Memory B cell (primary cell): ENCODE results near the gene EFCAB6.

Experiments used
- ATAC-seq: fragments of 150-1000 bp; cut with Tn5 transposase; 2 replicates; pipeline ENCODE4 v1.10.0; 2021; ENCODE audit warnings: low read depth, mild to moderate bottlenecking, moderate library complexity
- DNase-seq, 2 donors: peaks; one replicate each; pipeline ENCODE4 v3.0.0; 2022; ENCODE audit warnings: low spot score in 2 of 2
- H3K27ac Mint-ChIP-seq: one replicate; pipeline ENCODE4 v1.8.0; 2022; ENCODE audit warnings: mild to moderate bottlenecking, moderate library complexity, mixed read lengths
- H3K27me3 Mint-ChIP-seq: one replicate; pipeline ENCODE4 v1.8.0; 2022; ENCODE audit warnings: mixed read lengths
- H3K36me3 Mint-ChIP-seq: one replicate; pipeline ENCODE4 v1.8.0; 2022; ENCODE audit warnings: mild to moderate bottlenecking, mixed read lengths
- H3K4me1 Mint-ChIP-seq: one replicate; pipeline ENCODE4 v1.8.0; 2022; ENCODE audit warnings: mixed read lengths
- H3K4me3 Mint-ChIP-seq: one replicate; pipeline ENCODE4 v1.8.0; 2022; ENCODE audit warnings: mild to moderate bottlenecking, moderate library complexity, mixed read lengths
- H3K9me3 Mint-ChIP-seq: one replicate; pipeline ENCODE4 v1.8.0; 2022; ENCODE audit warnings: mixed read lengths

EFCAB6 gene

DNA sequence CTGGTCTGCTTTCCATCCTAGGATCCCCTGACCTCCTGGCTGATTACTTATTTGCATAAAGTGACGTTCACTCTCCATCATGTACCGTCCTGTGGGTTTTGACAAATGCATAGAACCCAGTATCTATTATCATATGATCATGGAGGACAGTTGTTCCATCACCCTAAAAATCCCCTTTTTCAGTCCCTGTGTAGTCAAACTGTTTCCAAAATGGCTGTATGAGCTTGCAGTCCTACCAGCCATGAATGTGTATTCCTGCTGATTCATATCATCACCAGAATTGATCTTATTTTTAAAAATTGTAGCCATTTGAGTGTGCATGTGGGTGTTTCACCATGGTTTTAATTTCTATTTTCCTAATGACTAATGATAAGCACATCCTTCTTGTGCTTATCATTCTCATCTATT lies 291.5 kb downstream of the EFCAB6 start:
- H3K36me3 Mint-ChIP-seq: no peaks in the 10 kb centered on the region
- DNase-seq (no peak), ATAC-seq (no peak)
- peaks cover 7% of the 10 kb centered on the region for H3K27me3 Mint-ChIP-seq
- no peak overlapping the region for H3K4me3 Mint-ChIP-seq
- no peaks in the 10 kb centered on the region for H3K9me3 Mint-ChIP-seq
- H3K27ac Mint-ChIP-seq: no peak overlapping the region
- H3K4me1 Mint-ChIP-seq: no peaks in the 10 kb centered on the region

DNA sequence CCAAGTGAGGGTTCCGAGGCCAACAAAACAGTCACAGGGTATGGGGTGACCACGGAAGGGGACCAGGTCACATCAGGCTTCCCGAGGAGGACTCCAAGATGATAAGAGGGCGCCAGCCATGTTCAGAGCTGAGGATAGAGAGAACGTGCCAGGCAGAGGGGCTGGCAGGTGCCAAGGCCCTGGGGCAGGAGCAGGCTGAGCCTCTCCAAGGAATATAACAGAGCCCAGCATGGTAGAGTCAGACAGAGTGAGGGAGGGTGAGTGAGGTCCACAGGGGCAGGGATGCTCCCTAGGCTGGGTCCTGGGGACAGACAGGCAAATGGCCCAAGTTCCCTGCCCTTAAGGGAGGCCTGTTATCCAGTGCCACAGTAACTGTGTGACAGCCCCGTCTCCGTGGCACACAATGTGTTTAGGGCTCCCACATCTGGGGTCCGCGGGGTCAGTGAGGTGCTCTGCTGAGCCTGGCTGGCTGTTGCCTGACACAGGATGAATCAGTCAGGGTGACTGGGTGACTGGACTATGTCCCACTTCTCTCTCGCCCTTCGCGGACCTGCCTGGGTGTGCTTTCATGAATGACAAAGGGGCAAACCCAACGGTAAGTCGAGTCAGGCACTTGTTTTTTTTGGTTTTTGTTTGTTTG lies 295.0 kb downstream of the EFCAB6 start:
- Mint-ChIP-seq H3K27me3 (no peaks in the 10 kb centered on the region), H3K27ac (no peak overlapping the region), H3K9me3 (no peaks in the 10 kb centered on the region), H3K4me3 (no peak overlapping the region), H3K36me3 (no peaks in the 10 kb centered on the region), H3K4me1 (no peaks in the 10 kb centered on the region)
- ATAC-seq (no peak), DNase-seq (no peak)

DNA sequence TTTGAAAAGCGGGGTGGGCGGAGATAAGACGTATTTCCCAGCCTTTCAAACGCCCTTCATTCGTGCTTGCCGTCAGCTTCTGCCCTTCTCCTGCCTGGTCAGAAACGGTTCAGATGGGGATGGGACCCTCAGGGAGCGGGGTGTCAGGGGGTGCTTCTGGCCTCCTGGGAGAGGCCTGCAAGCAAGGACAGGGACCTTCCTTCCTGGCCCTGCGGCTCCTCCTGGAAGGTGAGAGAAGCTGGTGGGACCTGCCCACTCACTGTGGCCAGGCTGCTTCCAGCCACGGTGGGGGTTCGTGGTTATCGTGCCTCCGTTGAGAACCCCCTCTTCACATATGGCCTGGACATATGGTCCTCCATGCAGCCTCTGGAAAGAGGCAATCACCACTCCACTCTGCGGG lies 295.7 kb downstream of the EFCAB6 start:
- Mint-ChIP-seq H3K27ac (no peak overlapping the region), H3K9me3 (no peaks in the 10 kb centered on the region), H3K4me3 (no peak overlapping the region), H3K36me3 (no peaks in the 10 kb centered on the region), H3K27me3 (no peaks in the 10 kb centered on the region), H3K4me1 (no peaks in the 10 kb centered on the region)
- ATAC-seq (no peak), DNase-seq (no peak)

DNA sequence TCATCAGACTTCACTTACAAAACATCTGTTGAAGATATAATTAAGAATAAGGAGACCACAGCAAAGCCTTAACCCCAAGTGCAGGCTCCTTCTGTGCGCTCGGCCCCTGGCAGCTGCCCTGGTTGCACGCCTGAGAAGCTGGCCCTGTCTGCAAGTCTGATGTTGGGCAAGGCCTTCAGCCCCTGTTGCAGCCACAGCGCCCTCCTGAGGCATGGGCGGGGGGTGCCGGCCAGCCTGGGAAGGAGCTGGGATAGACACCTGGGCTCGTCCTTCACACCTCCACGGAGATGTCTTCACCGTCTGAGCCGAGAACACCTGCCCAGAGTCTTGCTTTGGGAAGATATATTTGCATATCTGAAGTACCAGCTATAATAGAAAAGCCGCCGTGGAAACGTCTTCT lies 296.2 kb downstream of the EFCAB6 start:
- ATAC-seq (no peak), DNase-seq (no peak)
- H3K4me3 Mint-ChIP-seq: no peak overlapping the region
- H3K36me3 Mint-ChIP-seq: no peaks in the 10 kb centered on the region
- H3K9me3 Mint-ChIP-seq: no peaks in the 10 kb centered on the region
- H3K27me3 Mint-ChIP-seq: no peaks in the 10 kb centered on the region
- H3K4me1 Mint-ChIP-seq: no peaks in the 10 kb centered on the region
- H3K27ac Mint-ChIP-seq: no peak overlapping the region

DNA sequence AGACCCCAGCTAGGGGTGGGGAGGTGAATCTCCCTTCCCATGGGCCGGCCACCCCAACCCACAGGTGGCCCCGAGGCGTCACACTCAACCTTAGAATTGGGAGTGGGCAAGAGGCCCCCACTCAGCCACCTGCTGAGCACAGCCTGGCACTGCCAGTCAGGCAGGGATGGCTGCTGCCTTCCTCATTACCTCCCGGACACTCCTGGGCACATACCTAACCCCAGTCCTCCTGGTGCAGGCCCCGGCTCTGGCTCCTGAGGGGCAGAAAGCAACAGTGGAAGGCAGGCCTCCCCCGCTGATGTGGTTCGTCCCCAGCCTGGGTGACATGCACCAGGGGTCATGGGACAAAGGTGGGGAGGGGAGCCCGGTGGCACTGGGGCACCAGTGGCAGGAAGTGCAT lies 296.7 kb downstream of the EFCAB6 start:
- no peaks in the 10 kb centered on the region for H3K36me3 Mint-ChIP-seq
- H3K4me3 Mint-ChIP-seq: no peak overlapping the region
- H3K27me3 Mint-ChIP-seq: no peaks in the 10 kb centered on the region
- H3K27ac Mint-ChIP-seq: no peak overlapping the region
- H3K4me1 Mint-ChIP-seq: no peaks in the 10 kb centered on the region
- ATAC-seq (no peak), DNase-seq (no peak)
- no peaks in the 10 kb centered on the region for H3K9me3 Mint-ChIP-seq

DNA sequence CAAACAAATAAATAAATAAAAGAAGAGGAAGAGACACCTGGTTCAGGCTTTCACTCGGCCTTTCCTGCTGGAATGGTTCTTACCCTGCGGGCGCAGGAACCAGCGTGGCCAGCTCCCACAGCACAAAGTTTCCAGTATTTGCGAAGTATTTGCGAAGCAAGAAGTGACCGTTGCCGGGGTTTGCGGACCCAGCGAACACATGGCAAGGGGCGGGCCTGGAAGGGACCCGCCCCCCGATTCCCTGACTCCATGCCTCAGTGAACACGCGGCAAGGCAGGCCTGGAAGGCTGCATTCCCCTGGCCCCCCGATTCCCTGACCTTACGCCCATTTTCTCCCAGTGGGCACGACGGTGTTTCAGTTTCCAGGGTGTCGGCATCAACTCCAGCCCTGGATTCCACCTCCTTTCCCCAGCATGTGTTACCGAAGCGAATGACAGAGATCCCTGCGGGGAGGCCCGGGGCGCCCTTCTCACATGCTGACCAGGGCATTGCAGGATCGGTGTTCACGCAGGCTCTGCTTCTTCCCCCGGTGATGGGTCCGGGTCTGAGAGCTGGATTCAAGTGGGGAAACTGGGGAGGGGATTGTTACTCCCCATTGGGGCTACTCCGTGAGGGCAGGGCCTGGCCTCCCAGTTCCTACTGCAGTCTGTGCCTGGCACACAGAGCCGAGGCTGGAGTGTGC lies 297.5 kb downstream of the EFCAB6 start:
- Mint-ChIP-seq H3K4me3 (no peak overlapping the region), H3K27me3 (peaks cover 3% of the 10 kb centered on the region), H3K4me1 (no peaks in the 10 kb centered on the region), H3K9me3 (no peaks in the 10 kb centered on the region), H3K36me3 (no peaks in the 10 kb centered on the region), H3K27ac (no peak overlapping the region)
- no peak for DNase-seq
- no peak for ATAC-seq

DNA sequence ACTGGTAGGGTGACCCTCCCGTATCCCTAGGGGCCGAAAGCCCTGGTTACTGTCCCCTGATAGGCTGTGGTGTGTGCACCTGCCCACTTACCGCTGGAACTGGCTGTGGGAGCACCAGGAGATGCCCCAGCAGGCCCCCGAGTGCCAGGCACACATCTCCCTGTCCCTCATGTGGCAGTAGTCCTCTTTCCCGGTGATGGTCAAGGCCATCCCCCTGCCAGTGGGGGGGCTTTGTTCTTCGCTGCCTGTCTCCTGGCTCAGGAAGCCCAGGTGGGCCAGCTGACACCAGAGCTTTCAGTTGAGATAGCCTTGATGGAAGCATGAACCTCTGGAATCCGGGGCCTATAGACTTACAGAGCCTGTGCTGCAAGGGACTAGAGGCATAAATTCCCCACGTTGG lies 299.8 kb downstream of the EFCAB6 start:
- Mint-ChIP-seq H3K4me3 (no peak overlapping the region), H3K27me3 (peaks cover 6% of the 10 kb centered on the region), H3K9me3 (peaks cover 2% of the 10 kb centered on the region), H3K36me3 (no peaks in the 10 kb centered on the region), H3K4me1 (no peaks in the 10 kb centered on the region), H3K27ac (no peak overlapping the region)
- DNase-seq (no peak), ATAC-seq (no peak)

DNA sequence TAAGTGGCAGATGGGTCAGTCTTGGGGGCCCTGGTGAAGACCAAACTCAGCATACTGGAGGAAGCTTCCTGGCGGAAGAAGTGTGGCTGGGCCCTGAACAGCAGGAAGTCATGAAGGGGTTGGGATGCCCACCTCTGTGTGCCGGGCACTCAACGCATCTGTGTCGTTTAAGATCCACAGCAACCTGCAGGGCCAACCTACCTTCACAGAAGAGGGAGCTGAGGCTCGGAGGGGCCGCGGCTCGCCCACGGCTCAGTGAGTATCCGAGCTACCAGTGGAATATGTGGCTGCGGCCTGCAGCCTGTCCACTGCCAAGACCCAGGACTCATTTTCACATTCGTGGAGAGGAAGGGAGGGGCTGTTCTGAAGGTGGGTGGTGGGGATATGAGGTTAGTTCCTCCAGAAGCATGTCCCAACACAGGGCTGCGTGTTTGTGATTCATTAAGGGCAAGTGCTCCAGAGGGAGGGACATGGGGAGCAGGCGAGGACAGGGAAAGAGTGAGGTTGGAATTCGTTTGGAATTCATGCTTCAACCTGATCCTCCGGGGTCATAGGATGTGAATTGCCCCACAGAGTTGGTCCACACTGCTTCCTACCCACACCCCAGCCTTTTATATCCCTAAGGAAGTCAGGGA lies 300.7 kb downstream of the EFCAB6 start:
- Mint-ChIP-seq H3K9me3 (peaks cover 2% of the 10 kb centered on the region), H3K36me3 (no peaks in the 10 kb centered on the region), H3K4me3 (no peak overlapping the region), H3K27ac (no peak overlapping the region), H3K4me1 (no peaks in the 10 kb centered on the region), H3K27me3 (peaks cover 6% of the 10 kb centered on the region)
- DNase-seq (no peak), ATAC-seq (no peak)

DNA sequence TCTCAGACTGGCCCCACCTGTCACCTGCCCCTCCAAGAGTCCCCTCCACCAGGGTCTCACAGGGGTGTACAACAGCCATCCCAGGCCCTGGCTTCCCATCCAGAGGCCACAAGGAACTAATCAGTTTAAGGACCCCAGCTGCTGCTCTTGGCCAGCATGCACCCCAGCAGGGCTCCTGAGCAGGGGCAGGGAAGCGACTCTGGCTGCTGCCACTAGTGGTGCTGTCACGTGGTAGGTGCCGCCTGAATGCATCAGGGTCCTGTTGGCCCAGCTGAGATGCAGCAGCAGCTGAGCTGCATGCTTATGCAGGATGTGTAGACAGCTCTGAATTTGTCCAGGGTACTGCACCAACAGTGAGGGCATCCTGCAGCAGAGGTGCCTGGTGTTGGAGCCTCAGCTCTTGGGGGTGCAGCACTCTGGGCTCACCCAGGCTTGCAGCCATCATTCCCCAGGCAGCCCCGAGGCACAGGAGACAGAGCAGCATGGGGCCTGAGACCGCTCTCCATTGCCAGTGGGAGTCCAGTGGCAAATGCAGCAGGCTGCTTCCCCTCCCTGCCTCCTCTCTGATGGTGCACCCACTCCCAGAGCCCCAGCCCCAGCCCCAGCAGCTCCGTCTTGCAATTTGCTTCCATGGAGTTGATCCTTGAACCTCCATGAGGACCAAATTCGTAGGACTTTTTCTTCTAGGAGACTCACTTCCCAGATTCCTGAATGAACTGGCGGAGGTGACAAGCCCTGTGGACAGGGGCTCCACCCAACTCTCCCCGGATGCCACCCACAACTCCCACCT lies 301.6 kb downstream of the EFCAB6 start:
- ATAC-seq (no peak), DNase-seq (no peak)
- no peaks in the 10 kb centered on the region for H3K4me1 Mint-ChIP-seq
- peaks cover 6% of the 10 kb centered on the region for H3K27me3 Mint-ChIP-seq
- H3K4me3 Mint-ChIP-seq: no peak overlapping the region
- no peaks in the 10 kb centered on the region for H3K36me3 Mint-ChIP-seq
- no peak overlapping the region for H3K27ac Mint-ChIP-seq
- H3K9me3 Mint-ChIP-seq: peaks cover 2% of the 10 kb centered on the region

DNA sequence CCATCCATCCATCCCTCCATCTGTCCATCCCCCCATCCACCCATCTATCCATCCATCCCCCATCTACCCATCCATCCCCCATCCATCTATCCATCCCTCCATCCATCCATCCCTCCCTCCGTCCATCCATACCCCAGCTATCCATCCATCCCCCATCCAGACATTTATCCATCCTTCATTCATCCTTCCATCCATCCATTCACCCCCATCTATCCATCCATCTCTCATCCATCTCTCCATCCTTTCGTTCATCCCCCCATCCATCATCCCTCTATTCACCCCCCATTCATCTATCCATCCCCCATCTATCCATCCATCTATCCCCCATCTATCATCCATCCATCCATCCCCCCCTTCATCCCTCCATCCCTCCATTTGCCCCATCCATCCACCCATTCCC lies 302.8 kb downstream of the EFCAB6 start:
- Mint-ChIP-seq H3K4me1 (no peaks in the 10 kb centered on the region), H3K4me3 (no peak overlapping the region), H3K9me3 (peaks cover 2% of the 10 kb centered on the region), H3K27me3 (peaks cover 6% of the 10 kb centered on the region), H3K36me3 (no peaks in the 10 kb centered on the region), H3K27ac (no peak overlapping the region)
- DNase-seq (no peak), ATAC-seq (no peak)

DNA sequence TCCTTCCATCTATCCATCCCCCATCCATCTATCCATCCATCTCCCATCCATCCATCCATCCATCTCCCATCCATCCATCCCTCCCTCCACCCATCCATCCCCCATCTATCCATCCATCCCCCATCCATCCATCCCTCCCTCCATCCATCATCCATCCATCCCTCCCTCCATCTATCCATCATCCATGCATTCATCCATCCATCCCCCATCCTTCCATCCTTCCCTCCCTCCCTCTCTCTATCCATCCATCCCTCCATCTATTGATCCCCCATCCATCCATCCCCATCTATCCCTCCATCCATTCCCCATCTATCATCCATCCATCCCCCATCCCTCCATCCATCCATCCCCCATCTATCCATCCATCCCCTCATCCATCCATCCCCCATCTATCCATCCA lies 303.6 kb downstream of the EFCAB6 start:
- ATAC-seq (no peak), DNase-seq (no peak)
- Mint-ChIP-seq H3K9me3 (peaks cover 2% of the 10 kb centered on the region), H3K4me1 (no peaks in the 10 kb centered on the region), H3K4me3 (no peak overlapping the region), H3K27ac (no peak overlapping the region), H3K36me3 (no peaks in the 10 kb centered on the region), H3K27me3 (peaks cover 6% of the 10 kb centered on the region)

DNA sequence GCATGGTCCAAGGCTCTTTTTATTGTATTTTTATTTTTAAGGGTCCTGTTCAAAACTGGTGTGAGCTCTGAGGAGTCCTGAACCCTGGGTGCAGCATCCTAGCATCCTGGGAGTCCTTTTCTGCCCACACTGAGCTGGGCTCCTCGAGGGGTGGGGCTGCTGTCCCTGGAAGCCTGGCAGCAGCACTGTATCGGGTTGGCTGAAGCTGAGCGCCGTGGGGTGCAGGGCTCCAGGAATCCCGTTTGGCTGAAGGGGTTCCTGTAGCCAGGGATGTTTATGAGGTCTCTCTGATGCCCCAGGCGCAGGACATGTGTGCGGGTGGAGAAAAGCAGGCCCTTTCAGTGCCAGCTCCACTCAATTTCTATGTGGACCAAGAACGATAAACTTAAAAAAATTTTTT lies 304.9 kb downstream of the EFCAB6 start:
- Mint-ChIP-seq H3K9me3 (peaks cover 2% of the 10 kb centered on the region), H3K4me3 (no peak overlapping the region), H3K27ac (no peak overlapping the region), H3K27me3 (peaks cover 6% of the 10 kb centered on the region), H3K36me3 (no peaks in the 10 kb centered on the region), H3K4me1 (no peaks in the 10 kb centered on the region)
- DNase-seq: no peak
- no peak for ATAC-seq

DNA sequence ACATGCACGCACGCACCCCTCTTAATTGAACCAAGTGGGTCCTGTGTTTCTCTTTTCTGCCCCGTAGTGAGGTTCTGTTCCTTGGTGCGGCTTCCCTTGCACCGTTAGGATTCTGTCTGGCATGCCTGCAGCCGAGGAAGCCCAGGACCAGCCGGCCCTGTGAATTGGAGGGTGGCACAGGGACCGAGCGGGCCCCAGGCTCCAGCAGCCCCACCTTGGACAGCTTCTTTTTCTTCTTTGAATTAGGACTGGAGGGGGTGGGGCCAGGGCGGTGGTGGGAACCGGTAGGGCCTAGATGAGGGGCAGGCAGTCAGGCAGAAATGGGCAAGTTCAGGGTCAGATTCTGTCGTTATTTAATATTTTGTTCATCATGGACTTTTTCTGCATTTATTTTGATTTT lies 305.6 kb downstream of the EFCAB6 start:
- peaks cover 6% of the 10 kb centered on the region for H3K27me3 Mint-ChIP-seq
- H3K4me1 Mint-ChIP-seq: no peaks in the 10 kb centered on the region
- no peak for ATAC-seq
- no peak overlapping the region for H3K27ac Mint-ChIP-seq
- peaks cover 2% of the 10 kb centered on the region for H3K9me3 Mint-ChIP-seq
- no peak overlapping the region for H3K4me3 Mint-ChIP-seq
- H3K36me3 Mint-ChIP-seq: no peaks in the 10 kb centered on the region
- DNase-seq: no peak

DNA sequence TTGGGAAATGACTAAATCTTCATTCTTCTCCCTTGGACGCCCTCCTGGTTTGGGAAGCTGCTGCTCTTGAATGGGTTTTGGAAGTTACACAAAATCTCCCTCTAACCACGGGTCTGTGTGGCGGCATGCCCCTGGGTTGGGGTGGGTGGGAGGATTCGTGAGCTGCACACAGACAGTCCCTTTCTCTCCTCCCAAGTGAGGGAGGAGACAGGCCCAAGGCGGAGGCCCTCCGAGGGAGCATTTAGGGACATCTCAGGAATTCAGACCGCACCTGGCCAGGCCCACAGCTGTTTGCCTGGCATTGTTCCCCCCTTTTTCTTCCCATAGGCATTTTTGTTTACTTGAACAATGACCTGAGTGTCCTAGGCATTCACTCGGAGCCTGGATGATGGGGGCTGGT lies 306.2 kb downstream of the EFCAB6 start:
- Mint-ChIP-seq H3K36me3 (no peaks in the 10 kb centered on the region), H3K4me1 (no peaks in the 10 kb centered on the region), H3K9me3 (peaks cover 2% of the 10 kb centered on the region), H3K4me3 (no peak overlapping the region), H3K27ac (no peak overlapping the region), H3K27me3 (peaks cover 6% of the 10 kb centered on the region)
- DNase-seq (no peak), ATAC-seq (no peak)
